HG02759 (cell line): ENCODE measurements around the gene HSPB7.
"Not testable (repeated sequence)": the region's sequence is repeated elsewhere in the genome, so short reads cannot be mapped to it uniquely, and the experiment has no call there.

Source experiments
- ATAC-seq: cut with Tn5 transposase; IDR thresholded peaks from one replicate; pipeline ENCODE4 v1.9.1; 2021; ENCODE audit warnings: mild to moderate bottlenecking, moderate library complexity; ENCODE audit not compliant: unreplicated experiment

Gene HSPB7

DNA sequence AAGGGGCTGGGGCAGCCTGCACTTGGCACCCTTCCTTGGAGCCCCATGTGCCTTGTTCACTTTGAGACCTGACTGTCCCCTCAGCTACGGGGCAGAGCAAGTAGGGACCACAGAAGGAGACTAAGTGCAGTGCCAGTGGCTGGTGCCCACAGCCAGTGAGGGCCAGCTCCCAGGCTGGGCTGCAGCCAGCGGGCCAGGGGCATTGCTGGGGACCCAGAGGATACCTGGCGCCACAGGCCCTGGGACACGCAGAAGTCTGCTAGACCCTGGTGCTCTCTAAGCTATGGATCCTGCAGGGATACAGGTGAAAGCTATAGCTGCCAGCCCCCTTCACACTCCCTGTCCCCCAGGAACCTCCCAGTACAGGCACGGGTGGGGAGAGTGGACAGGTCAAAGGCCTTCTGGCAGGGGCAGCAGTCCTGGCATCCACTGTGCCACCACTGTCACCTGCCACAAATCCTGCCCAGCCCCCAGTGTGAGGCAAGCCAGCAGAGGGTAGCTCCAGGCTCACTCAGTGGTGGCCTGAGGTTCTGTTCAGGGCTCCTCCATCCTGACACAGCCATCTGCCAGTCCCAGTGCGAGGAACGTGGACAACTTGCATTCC lies 5.3 kb upstream of the HSPB7 start:
- ATAC-seq = no peak

DNA sequence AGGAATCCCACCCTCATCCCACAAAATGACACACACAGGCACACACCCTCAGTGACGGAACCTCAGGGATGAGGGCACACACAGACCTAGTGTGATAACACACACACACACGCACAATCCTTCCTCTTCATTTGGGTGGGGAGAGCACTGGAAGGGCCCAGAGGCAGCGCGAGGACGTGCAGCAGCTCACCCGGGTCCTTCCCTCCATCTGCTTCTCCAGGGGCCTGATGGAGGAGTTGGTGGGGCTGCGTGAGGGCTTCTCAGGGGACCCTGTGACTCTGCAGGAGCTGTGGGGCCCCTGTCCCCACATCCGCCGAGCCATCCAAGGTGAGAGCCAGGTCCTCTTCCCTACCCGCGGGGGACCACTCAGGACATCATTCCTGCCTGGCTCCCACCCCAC lies 4.5 kb upstream of the HSPB7 start:
- ATAC-seq = no peak

DNA sequence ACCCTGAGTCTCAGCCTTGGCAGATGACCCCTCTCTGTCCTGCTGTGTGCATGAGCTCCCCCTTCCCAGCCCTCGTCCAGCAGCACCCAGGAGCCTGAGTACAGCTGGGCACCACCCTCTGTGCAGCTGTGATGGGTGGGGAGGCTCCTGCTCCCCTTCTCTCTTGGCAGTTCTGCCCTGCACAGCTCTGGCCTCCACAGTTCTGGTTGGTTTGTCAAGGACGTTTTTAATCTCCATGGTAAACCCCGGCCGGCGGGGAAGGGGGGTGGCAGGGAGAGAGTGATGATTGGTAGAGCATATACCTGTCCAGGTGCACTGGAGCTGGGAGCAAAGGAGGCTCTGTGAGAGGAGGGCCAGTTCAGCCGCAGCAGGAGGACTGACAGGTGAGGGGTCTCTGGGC lies 3.8 kb upstream of the HSPB7 start, which contains the start of gene CLCNKA:
TSS of gene CLCNKA (plus strand) at position 356 of the 400 bp plus-strand sequence. CDS start 584 bp downstream, outside the sequence.
- no peak for ATAC-seq

DNA sequence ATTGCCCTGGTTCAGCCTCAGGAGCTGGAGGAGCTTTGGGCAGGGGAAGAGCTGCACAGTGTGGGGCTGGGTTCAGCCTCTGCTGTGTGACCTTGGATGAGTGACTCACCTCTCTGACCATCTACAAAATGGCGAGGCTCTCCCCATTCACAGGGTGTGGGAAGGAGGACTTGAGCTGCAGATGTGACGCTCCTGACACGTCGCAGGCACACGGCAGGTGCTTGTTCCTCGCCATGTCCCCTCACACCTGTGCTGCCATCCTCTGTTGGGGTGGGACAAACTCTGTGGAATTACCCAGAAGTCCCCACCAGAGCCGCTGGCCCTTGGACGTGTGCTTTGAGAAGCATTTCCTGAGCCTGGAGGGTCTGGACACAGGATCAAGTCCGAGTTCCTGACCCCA lies 3.0 kb upstream of the HSPB7 start:
- ATAC-seq = not testable (repeated sequence)

DNA sequence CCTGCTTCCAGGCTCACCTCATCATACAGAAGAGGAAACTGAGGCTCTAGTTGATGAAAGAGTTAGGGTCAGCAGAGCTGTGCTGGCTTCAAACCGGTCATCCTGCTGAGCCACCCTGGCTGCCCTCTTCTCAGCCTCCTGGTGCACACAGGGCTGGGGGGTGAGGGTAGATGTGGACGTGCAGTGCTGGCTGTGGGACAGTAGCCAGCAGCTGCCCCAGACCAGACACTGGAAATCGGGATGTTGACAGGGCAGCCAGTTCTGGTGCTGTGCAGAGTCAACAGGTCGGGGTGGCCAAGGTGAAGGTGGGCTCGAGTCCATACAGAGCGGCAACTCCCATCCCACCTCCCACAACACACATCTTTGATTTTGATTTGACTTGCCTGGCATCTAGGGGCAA lies 2.5 kb upstream of the HSPB7 start:
- no peak for ATAC-seq

DNA sequence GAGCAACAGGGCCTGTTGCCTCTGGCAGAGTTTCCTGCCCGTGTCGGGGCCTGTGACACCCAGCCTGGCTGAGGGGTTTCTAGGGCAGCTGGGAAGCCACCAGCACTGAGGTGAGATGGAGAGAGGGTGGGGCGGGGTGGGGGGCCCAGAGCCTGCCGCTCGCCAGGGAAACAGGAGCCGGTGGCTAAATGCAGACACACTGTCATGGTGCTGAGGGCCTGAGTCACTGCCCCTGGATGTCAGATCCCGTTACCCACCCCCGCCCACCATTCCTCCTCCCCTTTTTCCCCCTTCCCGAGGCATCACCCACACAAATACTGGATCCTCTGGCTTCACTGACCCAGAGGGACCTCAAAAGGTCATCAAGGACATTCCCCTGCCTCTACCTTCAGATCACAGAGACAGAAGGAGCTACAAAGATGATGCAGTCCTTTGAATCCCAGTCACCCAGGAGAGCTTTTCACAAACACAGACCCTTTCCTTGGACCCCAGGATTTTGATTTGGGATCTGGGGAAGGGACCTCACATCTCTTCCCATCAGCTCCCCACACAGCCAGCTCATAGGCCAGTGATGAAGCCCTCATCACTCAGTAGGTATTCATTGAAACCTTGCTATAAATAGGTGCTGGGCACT lies 1.9 kb upstream of the HSPB7 start:
- ATAC-seq = no peak

DNA sequence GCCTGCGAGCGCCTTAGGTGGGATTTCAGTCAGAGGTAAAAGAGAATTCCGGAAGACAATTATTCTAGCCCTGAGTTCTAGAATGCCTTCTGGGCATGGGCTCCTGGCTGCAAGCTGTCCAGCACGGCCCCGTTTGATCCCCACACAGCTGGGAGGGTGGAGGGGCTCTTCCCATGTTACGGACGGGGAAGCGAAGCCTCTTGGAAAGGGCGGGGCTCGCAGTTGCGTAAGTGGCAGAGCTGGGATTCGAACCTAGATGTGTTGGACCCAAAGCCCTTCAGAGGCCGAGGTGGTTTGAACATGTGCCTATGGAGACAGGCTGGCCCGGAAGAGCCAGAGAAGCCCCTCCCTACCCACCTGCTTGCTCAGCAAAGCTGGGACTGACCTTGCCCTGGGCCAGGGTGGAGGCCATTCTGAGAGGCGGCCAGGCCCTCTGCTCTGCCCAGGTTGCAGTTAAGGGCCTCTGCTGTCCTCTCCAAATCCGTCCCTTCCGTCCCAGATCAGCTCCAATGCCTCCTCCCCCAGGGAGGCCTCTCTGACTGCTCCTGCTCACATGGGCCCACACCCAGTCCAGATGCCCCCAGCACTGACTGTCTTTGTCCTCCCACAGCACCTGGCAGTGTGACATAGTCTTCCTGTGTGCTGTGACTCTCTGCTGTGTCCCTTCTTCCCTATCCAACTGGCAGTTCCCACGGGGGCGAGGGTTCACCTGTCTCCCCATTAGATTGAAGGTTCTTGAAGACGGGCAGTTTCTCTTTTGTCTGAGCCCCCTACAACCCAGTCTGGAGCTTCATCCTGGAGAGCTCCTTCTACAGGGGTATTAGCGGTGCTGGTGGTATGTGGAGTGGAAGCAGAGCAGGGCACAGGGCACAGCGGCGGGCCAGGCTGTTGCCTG lies 1.2 kb upstream of the HSPB7 start:
- no peak for ATAC-seq

DNA sequence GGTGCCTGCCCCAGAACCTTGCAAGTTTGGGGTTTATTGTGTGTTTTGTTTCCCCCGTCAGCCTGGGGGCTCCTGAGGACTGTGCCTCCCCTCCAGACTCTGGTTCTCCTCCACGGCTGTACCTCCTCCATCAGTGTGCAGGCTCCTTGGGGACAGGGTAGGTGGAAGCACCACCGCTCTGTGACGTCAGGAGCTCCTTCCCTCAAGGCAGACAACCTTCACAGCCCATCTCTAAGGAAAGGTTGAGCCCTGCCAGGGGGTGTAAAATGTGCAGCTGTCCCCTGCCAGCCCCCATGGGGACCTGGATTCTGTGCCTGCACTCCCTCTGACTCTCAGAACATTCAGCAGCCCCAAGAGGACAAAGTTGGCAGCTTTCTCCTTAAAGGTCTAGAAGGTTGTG lies 465 bp upstream of the HSPB7 start:
- no peak for ATAC-seq

DNA sequence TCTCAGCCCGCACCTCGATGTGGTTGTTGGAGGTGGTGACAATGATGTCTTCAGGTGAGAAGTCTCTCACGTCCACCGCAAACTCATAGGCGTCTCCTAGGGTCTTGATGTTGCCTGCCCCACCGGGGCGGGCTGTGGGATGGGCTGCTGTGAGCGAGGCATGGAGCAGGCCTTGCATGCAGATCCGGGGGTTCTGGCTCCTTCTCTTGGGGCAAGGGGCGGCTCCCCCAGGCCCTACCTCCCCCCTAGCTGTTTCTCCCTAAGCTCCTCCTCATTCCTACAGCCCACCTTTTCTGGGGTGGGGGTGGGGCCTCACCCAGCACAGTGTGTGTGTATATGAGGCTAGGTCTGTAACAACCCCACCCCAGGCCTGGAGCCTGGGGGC lies 775 bp downstream of the HSPB7 start:
- ATAC-seq = no peak

DNA sequence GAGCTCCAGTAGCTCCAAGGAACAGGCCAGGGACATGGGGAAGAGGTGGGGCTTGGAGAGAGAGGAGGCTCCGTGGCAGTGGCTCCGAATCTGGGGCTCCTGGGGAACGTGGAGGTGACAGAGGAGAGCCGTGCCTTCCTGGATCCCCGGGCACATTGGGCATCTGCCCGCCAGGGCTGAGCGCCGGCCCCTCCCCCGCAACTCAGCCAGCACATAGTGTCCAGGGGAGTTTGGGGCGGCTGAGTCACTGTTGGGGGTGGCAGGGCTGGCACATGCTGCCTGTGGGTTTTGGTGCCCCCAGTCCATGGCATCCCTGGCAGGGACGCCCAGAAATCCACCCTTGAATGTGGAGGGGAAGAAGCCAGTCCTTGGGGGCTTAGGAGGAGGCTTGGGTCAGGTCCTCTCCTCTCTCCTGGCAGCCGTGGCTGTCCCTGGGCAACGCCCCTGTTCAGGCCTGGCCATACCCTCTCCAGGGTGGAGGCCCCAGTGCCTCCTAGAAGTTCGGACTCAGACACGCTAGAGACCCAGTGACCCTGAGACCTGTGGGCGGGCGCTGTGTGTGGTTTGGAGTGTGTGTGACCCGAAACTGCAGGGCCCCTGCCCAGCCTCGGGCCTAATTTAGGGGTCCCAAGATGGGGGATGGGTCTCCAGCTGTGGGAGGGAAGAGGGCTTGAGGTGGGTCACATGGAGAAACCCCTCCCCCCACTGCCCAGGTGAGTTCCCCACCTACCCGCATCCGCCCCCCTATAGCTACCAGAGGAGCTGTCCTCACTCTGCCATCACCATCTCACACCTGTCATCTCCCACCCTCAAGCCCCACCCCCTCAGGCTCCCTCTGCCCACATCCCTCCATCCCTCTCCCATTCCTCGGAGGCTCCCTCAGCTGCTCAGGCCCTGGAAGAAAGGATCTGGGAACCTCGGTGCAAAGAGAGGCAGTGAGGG lies 1.6 kb downstream of the HSPB7 start:
- no peak for ATAC-seq

DNA sequence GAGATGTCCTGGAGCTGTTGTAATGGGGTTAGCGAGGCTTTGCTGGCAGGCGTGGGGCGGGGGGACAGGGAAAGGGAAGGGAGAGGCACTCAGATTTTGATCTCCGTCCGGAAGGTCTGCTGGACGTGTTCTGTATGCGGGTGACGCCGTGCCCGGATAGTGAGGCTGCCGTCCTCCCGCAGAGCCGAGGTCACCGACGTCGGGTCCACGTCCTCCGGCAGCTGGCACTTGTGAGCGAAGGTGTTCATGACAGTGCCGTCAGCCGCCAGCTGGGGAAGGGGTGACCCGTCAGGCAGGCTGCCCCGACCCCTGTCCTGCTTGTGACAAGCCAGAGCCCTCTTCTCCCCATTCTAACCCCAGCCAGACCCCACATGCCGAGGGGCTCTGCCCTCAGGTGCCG lies 2.4 kb downstream of the HSPB7 start:
- ATAC-seq = no peak

DNA sequence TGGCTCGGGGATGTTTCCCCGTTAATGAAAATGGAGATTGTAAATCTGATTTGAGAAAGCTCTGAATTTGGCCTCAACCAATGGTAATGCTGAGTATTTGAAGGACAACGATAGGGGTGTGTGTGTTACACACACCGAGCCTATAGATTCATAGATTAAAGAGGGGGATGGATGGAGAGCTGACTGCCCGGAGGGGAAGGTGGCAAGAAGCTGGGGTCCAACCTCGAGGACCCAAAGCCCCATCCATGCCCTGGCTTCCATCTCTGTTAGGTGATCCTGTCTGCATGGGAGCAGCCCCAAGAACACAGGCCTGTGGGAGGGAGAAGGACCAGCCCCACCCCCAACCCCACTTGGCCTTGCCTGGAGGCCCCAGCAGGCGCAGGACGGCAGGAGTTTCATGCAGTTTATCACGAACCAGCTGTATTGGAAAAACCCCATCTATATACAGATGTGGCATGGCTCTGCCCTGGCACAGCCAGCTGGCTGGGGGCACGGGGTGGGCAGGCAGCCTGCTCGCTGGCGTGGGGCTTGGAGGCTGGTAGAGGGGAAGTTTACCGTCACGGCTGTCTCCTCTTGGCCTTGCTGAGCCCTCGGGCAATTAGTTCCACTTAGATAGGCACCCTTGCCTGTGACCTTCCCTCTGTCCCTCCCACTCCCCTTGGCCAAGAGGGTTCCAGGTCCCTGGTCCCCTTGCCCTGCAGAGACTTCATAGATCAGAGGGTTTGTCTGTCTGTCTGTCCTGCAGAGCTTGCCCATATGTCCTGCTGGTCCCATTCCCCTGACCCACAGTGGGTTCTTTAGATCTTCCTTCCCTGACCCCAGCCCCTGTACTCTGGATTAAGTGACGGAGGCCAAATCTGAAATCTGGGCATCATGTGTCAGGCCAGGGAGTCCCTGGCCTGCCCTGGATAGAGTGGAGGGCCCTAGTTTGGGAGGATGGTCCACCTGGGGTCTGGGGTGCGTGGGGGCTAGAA lies 3.0 kb downstream of the HSPB7 start:
- no peak for ATAC-seq

DNA sequence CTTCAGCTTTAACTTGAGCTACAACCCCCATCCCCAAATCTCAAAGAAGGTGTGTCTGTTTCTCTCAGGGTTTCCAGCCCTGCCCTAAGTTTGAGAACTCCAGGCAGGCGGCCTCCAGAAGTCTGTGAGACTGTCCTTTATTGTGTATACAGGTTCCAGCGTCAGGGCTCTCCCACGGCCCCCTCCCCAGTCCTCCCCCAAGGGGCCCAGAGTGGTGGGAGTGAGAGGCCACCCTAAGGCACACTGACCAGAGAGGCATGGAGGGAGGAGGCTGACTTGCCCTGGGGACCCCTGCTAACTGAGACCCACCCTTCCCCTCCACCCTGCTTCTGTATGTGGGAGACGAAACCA lies 4.0 kb downstream of the HSPB7 start:
- ATAC-seq = no peak

DNA sequence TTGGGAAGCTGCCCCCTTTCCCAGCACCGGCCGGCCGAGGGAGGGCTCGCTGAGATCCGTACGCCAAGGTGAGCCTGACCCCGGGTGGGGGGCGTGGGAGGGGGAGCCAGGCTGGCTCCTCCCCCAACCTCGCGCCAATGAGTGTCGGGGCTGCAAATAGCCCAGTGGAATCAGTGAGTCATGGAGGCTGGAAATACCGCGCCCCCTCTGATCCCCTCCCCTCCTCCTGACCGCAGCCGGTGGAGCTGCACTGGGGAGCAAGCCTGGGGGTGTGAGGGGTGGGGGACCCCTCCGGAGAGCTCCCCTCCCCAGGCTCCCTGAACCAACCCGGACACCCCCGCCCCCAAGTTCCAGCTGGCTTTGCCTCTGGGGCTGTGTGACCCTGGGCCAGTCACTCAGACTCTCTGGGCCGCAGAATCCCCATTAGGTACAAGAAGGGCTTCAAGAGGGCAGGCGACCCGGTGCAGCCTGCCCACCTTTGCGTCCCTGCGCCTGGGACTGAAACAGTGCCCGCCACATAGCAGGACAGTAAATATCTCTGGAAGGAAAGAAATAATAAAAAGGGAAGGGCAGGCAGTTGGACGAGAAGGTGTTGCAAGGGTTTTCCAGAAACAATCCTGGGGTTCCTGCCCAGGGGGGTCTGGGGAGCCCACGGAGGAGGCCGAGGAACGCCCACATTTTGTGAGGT lies 4.5 kb downstream of the HSPB7 start:
- ATAC-seq = peak; percentile 46

DNA sequence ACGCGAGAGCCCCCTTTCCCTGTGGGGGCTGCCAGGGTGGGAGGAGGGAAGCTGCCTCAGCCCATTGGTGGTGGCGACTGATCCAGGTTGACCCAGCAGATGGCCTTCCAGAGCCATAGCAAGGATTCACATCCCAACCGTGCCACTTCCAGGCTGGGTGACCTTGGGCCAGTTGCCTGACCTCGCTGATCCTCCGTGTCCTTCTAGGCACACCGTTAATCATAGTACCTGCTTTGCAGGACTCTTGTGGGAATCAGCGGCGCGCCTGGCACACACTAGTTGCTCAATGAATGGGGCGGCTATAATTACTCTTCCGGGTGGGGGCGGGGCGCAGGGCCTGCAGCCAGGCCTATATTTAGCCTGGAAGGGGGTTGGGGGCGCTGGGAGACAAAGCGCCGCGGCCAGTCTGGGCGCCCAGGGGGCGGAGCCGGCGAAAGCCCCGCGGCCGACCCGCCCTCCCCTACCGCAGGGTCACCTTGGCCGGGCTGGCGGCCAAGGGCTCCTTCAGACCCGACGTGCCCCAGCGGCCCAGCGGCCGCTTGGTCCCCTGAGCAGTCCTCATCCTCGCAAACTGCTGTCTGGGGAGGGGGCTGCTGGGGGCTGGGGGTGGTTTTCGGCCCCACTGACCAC lies 5.1 kb downstream of the HSPB7 start:
- peak; percentile 45 for ATAC-seq

DNA sequence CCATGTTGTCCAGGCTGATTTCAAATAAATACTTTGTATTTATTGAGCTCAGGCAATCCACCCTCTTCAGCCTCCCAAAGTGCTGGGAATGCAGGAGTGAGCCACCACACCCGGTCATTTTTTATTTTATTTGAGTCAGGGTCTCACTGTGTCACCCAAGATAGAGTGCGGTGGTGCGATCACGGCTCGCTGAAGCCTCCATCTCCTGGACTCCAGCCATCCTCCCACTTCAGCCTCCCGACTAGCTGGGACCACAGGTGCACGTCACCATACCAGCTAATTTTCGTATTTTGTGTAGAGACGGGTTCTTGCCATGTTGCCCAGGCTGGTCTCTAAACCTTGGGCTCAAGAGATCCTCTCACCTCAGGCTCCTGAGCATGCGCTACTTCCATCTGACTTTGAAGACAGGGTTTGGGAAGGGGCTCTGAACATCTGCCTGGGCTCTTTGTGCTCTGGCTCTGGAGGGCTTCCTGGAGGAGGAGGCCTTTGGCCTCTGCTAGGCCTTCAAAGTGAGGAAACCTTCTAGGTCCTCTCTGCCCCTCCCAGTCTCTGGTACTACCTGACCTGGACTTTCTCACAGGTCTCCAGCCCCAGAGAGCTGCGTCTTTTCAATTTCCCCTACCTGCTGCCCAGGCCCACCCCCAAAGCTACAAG lies 5.8 kb downstream of the HSPB7 start:
- ATAC-seq = no peak

DNA sequence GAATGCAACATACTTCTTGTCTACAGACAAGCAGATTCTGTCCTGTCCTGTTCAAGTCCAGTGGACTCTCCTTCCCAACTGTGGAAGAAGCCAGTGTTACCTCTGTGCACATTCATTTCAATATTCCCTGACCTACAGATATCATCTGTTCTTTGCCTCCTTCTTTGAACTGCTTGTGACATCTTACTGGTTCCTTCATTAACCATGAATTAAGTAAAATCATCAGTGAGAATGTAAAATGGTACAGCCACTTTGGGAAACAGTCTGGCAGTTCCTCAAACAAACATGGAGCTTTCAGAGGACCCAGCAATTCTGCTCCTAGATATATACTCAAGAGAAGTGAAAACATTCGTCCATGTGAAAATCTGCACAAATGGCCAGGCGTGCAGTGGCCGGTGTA lies 7.0 kb downstream of the HSPB7 start:
- ATAC-seq = no peak

DNA sequence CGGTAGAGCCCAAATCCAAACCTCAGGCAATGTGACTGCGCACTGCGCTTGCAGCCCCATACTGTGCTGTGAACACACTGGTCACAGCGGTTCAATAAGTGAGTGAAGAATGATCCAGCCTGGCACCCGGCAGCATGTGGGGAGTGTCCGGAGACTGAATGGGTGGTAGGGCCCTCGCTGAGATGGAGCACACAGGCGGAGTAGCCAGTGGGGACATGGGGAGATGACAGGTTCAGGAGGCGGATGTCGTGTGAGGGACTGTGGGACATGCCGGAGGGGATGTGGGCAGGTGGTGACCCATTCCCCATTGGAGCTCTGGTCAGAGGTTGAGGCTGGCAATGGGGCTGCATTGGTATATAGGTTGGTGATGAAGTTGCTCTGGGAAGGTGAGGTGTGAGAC lies 8.2 kb downstream of the HSPB7 start:
- ATAC-seq = no peak
